ENCODE data around the gene KANSL3.

DNA sequence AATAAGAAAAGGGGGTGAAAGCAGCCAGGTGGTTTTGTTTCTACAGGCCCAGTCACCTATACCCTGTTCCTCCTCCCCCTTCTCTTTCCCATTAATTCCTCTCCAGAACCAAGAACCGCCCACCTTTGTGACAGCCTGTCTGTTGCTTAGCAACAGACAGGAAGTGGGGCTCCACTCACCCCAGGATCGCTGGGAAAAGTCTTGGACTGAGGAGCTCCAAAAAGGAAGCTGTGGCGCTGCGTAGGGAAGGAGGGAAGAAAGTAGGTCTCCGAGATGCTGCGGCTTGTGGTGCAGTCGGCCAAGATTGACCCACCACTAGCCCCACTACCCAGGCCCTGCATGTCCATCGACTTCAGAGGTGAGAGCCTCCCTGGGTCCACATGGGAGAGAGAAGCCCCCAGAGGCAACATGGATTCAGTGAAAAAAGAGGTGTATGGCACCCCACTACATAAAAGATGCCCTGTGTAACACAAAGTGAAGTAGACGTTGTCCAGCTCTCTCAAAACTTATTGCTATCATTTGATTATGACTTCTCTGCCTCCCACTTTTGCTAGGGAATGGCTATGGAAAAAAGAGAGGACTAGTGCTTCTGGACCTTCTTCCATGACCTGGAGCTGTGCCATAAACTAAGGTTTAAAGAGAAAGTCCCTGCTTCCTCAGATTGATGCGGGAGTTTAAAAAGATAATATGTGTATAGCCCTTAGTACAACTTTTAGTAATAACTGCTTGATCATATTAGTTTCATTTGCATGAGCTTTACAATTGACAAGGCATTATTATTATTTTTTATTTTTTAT is 4.7 kb upstream of the KANSL3 start, which contains the start of gene FER1L5:
- TF ChIP-seq, protein P1, sequence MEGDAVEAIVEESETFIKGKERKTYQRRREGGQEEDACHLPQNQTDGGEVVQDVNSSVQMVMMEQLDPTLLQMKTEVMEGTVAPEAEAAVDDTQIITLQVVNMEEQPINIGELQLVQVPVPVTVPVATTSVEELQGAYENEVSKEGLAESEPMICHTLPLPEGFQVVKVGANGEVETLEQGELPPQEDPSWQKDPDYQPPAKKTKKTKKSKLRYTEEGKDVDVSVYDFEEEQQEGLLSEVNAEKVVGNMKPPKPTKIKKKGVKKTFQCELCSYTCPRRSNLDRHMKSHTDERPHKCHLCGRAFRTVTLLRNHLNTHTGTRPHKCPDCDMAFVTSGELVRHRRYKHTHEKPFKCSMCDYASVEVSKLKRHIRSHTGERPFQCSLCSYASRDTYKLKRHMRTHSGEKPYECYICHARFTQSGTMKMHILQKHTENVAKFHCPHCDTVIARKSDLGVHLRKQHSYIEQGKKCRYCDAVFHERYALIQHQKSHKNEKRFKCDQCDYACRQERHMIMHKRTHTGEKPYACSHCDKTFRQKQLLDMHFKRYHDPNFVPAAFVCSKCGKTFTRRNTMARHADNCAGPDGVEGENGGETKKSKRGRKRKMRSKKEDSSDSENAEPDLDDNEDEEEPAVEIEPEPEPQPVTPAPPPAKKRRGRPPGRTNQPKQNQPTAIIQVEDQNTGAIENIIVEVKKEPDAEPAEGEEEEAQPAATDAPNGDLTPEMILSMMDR (conservative IDR thresholded peaks at IDR 0.05; ENCODE audit: low read depth in 2 of 2), result no peak
- TF ChIP-seq POLR2AphosphoS5 (IDR thresholded peaks at IDR 0.05; ENCODE audit: low read depth), result peak; percentile 64
